SK-N-SH (cell line): ENCODE data around the gene CGB8.

ENCODE experiments used
- EP300 ChIP-seq, 2 experiments: IDR thresholded peaks; 2 replicates each; pipeline versions ENCODE4 v1.4.0 to v1.6.1; 2012; ENCODE audit warnings: borderline replicate concordance in 1 of 2, low read depth in 1 of 2, low read length in 1 of 2
- EZH2phosphoT487 ChIP-seq: fragments of 200-600 bp; sonication (generic); IDR thresholded peaks from 2 replicates; pipeline ENCODE4 v1.6.1; 2017; ENCODE audit warnings: low read depth, mixed run types, mild to moderate bottlenecking, antibody characterized with exemption, moderate library complexity, borderline replicate concordance
- MEF2A ChIP-seq: IDR thresholded peaks from 2 replicates; pipeline ENCODE4 v1.4.0; 2012; ENCODE audit warnings: low read depth, borderline replicate concordance
- NRF1 ChIP-seq: IDR thresholded peaks from 2 replicates; pipeline ENCODE4 v1.6.1; 2012; ENCODE audit warnings: low read depth, mild to moderate bottlenecking, low read length
- RFX5 ChIP-seq: IDR thresholded peaks from 2 replicates; pipeline ENCODE4 v1.6.1; 2012; ENCODE audit warnings: mild to moderate bottlenecking, improper control_type of control experiment, low read length
- TEAD4 ChIP-seq: IDR thresholded peaks from 2 replicates; pipeline ENCODE4 v1.4.0; 2012; ENCODE audit warnings: mild to moderate bottlenecking, borderline replicate concordance; ENCODE audit not compliant: insufficient read depth
- TF ChIP-seq, protein P1 (sequence below): fragments of 200-600 bp; sonication (generic); IDR thresholded peaks from 2 replicates; pipeline ENCODE4 v1.6.1; 2017; ENCODE audit warnings: antibody characterized with exemption, mild to moderate bottlenecking, moderate library complexity
- TF ChIP-seq, protein P2 (sequence below): IDR thresholded peaks from 2 replicates; pipeline ENCODE4 v1.4.0; 2012; ENCODE audit warnings: low read depth, borderline replicate concordance

GRCh38 chr19:49094505-49095482 lies 45.9 kb upstream of the CGB8 start:
- TF ChIP-seq, protein P1, sequence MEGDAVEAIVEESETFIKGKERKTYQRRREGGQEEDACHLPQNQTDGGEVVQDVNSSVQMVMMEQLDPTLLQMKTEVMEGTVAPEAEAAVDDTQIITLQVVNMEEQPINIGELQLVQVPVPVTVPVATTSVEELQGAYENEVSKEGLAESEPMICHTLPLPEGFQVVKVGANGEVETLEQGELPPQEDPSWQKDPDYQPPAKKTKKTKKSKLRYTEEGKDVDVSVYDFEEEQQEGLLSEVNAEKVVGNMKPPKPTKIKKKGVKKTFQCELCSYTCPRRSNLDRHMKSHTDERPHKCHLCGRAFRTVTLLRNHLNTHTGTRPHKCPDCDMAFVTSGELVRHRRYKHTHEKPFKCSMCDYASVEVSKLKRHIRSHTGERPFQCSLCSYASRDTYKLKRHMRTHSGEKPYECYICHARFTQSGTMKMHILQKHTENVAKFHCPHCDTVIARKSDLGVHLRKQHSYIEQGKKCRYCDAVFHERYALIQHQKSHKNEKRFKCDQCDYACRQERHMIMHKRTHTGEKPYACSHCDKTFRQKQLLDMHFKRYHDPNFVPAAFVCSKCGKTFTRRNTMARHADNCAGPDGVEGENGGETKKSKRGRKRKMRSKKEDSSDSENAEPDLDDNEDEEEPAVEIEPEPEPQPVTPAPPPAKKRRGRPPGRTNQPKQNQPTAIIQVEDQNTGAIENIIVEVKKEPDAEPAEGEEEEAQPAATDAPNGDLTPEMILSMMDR, result no peak
- TF ChIP-seq EZH2phosphoT487 (no peak), RFX5 (no peak), EP300 (IDR thresholded peaks at IDR 0.05; ENCODE audit: borderline replicate concordance in 1 of 2, low read depth in 1 of 2, low read length in 1 of 2) (no peak), TEAD4 (no peak), MEF2A (no peak), NRF1 (no peak)
- TF ChIP-seq, protein P2, sequence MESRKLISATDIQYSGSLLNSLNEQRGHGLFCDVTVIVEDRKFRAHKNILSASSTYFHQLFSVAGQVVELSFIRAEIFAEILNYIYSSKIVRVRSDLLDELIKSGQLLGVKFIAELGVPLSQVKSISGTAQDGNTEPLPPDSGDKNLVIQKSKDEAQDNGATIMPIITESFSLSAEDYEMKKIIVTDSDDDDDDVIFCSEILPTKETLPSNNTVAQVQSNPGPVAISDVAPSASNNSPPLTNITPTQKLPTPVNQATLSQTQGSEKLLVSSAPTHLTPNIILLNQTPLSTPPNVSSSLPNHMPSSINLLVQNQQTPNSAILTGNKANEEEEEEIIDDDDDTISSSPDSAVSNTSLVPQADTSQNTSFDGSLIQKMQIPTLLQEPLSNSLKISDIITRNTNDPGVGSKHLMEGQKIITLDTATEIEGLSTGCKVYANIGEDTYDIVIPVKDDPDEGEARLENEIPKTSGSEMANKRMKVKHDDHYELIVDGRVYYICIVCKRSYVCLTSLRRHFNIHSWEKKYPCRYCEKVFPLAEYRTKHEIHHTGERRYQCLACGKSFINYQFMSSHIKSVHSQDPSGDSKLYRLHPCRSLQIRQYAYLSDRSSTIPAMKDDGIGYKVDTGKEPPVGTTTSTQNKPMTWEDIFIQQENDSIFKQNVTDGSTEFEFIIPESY, result no peak
